ENCODE measurements around the gene CEP83.

The CEP83 gene

GRCh38 chr12:94459728-94460615 is at the start of gene CEP83:
Gene CEP83 (minus strand): TSS chr12:94459867. CDS start chr12:94412490, 47,377 bp downstream.
- peak; percentile 92 for DNase-seq (ENCODE audit: low read depth)
- peak within 1 kb of the TSS; percentile 92 for H3K4me3 ChIP-seq (replicated peaks; ENCODE audit: low read depth, low read length)
- TF ChIP-seq, protein P1, sequence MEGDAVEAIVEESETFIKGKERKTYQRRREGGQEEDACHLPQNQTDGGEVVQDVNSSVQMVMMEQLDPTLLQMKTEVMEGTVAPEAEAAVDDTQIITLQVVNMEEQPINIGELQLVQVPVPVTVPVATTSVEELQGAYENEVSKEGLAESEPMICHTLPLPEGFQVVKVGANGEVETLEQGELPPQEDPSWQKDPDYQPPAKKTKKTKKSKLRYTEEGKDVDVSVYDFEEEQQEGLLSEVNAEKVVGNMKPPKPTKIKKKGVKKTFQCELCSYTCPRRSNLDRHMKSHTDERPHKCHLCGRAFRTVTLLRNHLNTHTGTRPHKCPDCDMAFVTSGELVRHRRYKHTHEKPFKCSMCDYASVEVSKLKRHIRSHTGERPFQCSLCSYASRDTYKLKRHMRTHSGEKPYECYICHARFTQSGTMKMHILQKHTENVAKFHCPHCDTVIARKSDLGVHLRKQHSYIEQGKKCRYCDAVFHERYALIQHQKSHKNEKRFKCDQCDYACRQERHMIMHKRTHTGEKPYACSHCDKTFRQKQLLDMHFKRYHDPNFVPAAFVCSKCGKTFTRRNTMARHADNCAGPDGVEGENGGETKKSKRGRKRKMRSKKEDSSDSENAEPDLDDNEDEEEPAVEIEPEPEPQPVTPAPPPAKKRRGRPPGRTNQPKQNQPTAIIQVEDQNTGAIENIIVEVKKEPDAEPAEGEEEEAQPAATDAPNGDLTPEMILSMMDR (IDR thresholded peaks at IDR 0.05; ENCODE audit: low read length, missing control alignments): no peak

- TF ChIP-seq, protein P1 (IDR thresholded peaks at IDR 0.05; ENCODE audit: low read length, missing control alignments): no peak
- peak; percentile 12 for DNase-seq (ENCODE audit: low read depth)
- no peak overlapping the region for H3K4me3 ChIP-seq (replicated peaks; ENCODE audit: low read depth, low read length)
These were observed 49.6 kb upstream of the CEP83 start for GRCh38 chr12:94509317-94509716.

DNA sequence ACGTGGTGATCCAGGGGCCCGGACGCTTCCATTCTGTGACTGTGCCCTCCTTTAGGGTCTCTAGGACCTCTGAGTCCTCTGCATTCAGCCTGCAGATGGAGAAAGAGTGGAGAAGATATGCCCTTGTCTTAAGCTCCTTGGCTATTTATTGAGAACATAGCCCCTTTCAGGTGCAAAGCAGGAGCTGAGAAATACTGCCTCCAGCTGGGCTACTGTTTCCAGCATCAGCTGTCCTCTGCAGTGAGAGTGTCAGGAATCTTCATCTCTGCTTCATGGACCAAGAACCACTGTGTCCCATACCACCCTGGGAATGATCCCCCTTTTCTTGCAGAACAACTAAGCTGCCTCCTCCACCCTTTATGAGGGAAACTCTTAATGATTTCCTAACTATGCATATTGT is 47.8 kb upstream of the CEP83 start:
- TF ChIP-seq, protein P1 (IDR thresholded peaks at IDR 0.05; ENCODE audit: low read length, missing control alignments): no peak
- DNase-seq (ENCODE audit: low read depth): no peak
- H3K4me3 ChIP-seq (replicated peaks; ENCODE audit: low read depth, low read length): no peak overlapping the region

- H3K4me3 ChIP-seq (replicated peaks; ENCODE audit: low read depth, low read length): no peak overlapping the region
- TF ChIP-seq, protein P1 (IDR thresholded peaks at IDR 0.05; ENCODE audit: low read length, missing control alignments): no peak
- DNase-seq (ENCODE audit: low read depth): no peak
These were observed 44.7 kb upstream of the CEP83 start for GRCh38 chr12:94504386-94504785.

- no peak overlapping the region for H3K4me3 ChIP-seq (replicated peaks; ENCODE audit: low read depth, low read length)
- TF ChIP-seq, protein P1 (IDR thresholded peaks at IDR 0.05; ENCODE audit: low read length, missing control alignments): no peak
- no peak for DNase-seq (ENCODE audit: low read depth)
These were observed 44.0 kb upstream of the CEP83 start for GRCh38 chr12:94503619-94504018.

- no peak overlapping the region for H3K4me3 ChIP-seq (replicated peaks; ENCODE audit: low read depth, low read length)
- peak; percentile 11 for DNase-seq (ENCODE audit: low read depth)
- TF ChIP-seq, protein P1 (IDR thresholded peaks at IDR 0.05; ENCODE audit: low read length, missing control alignments): no peak
These were observed 41.3 kb upstream of the CEP83 start for GRCh38 chr12:94500831-94501567.
